HG03196 (cell line): Measurements from ENCODE around the gene SEC16B.
"Not testable (repeated sequence)": the region's sequence is repeated elsewhere in the genome, so short reads cannot be mapped to it uniquely, and the experiment has no call there.

ENCODE experiments used
- ATAC-seq: cut with Tn5 transposase; IDR thresholded peaks from one replicate; pipeline ENCODE4 v1.9.1; 2021; ENCODE audit not compliant: unreplicated experiment

The SEC16B gene

GRCh38 chr1:177969825-177970371 is at the start of gene SEC16B:
Gene SEC16B, minus strand, starts transcription at chr1:177970058. Its CDS starts 2,077 bp downstream, at chr1:177967981.
- no peak for ATAC-seq

- no peak for ATAC-seq
Observed at GRCh38 chr1:178019622-178020021, 49.8 kb upstream of the SEC16B start.

- ATAC-seq: no peak
Observed at GRCh38 chr1:178019208-178019607, 49.4 kb upstream of the SEC16B start.

GRCh38 chr1:178017517-178017916 is 47.7 kb upstream of the SEC16B start:
- ATAC-seq: no peak

- ATAC-seq: no peak
Observed at GRCh38 chr1:178011864-178012503, 42.1 kb upstream of the SEC16B start.

GRCh38 chr1:178011465-178011828 is 41.6 kb upstream of the SEC16B start:
- no peak for ATAC-seq

- ATAC-seq: no peak
Observed at GRCh38 chr1:178010674-178011464, 41.0 kb upstream of the SEC16B start.

GRCh38 chr1:178006043-178006442 is 36.2 kb upstream of the SEC16B start:
- no peak for ATAC-seq

- ATAC-seq: peak; percentile 38
Observed at GRCh38 chr1:178005450-178005849, 35.6 kb upstream of the SEC16B start.

- peak; percentile 59 for ATAC-seq
Observed at GRCh38 chr1:178004926-178005391, 35.1 kb upstream of the SEC16B start.

GRCh38 chr1:177998696-177999631 is 29.1 kb upstream of the SEC16B start:
- ATAC-seq: no peak

- ATAC-seq: no peak
Observed at GRCh38 chr1:177996957-177997356, 27.1 kb upstream of the SEC16B start.

- no peak for ATAC-seq
Observed at GRCh38 chr1:177995369-177995768, 25.5 kb upstream of the SEC16B start.

GRCh38 chr1:177986281-177986680 is 16.4 kb upstream of the SEC16B start:
- ATAC-seq: not testable (repeated sequence)

- no peak for ATAC-seq
Observed at GRCh38 chr1:177984761-177985160, 14.9 kb upstream of the SEC16B start.

- no peak for ATAC-seq
Observed at GRCh38 chr1:177984136-177984525, 14.3 kb upstream of the SEC16B start.

- ATAC-seq: no peak
Observed at GRCh38 chr1:177983482-177984135, 13.8 kb upstream of the SEC16B start.

- no peak for ATAC-seq
Observed at GRCh38 chr1:177983077-177983476, 13.2 kb upstream of the SEC16B start.

- ATAC-seq: no peak
Observed at GRCh38 chr1:177981200-177981599, 11.3 kb upstream of the SEC16B start.

GRCh38 chr1:177979272-177979671 is 9.4 kb upstream of the SEC16B start:
- no peak for ATAC-seq

GRCh38 chr1:177978530-177978929 is 8.7 kb upstream of the SEC16B start:
- no peak for ATAC-seq
